MM.1S (cell line): Measurements from ENCODE around the gene PDGFA.

Source experiments
- DNase-seq: peaks from one replicate; pipeline ENCODE4 v3.0.0-alpha.2; 2015
- H2AFZ ChIP-seq: fragments of 300-600 bp; sonication (generic); 2 replicates; pipeline ENCODE4 v1.6.0; 2016; ENCODE audit warnings: antibody characterized with exemption, low read length
- H3F3A ChIP-seq: fragments of 300-600 bp; sonication (generic); 2 replicates; pipeline ENCODE4 v1.6.1; 2016; ENCODE audit warnings: mild to moderate bottlenecking, antibody characterized with exemption, low read length, moderate library complexity, mixed read lengths; ENCODE audit not compliant: insufficient read depth
- H3K27ac ChIP-seq: fragments of 300-600 bp; sonication (generic); 2 replicates; pipeline ENCODE4 v1.5.1; 2016; ENCODE audit warnings: mild to moderate bottlenecking, low read length
- H3K27me3 ChIP-seq: fragments of 300-600 bp; sonication (generic); replicated peaks from 2 replicates; pipeline ENCODE4 v1.6.0; 2016; ENCODE audit warnings: low read length; ENCODE audit not compliant: insufficient read depth
- H3K36me3 ChIP-seq: fragments of 300-600 bp; sonication (generic); replicated peaks from 2 replicates; pipeline ENCODE4 v1.6.1; 2016; ENCODE audit warnings: mild to moderate bottlenecking, low read length, mixed read lengths; ENCODE audit not compliant: insufficient read depth
- H3K4me1 ChIP-seq: fragments of 300-600 bp; sonication (generic); 2 replicates; pipeline ENCODE4 v1.6.1; 2016; ENCODE audit warnings: low read length, mixed read lengths
- H3K4me2 ChIP-seq: fragments of 300-600 bp; sonication (generic); 2 replicates; pipeline ENCODE4 v1.6.0; 2016; ENCODE audit warnings: low read depth, low read length
- H3K4me3 ChIP-seq: fragments of 300-600 bp; sonication (generic); 2 replicates; pipeline ENCODE4 v1.5.1; 2016; ENCODE audit warnings: low read length, mixed read lengths
- H3K79me2 ChIP-seq: fragments of 300-600 bp; sonication (generic); 2 replicates; pipeline ENCODE4 v1.6.1; 2016; ENCODE audit warnings: mixed run types, low read length, mixed read lengths
- H3K9ac ChIP-seq: fragments of 300-600 bp; sonication (generic); 2 replicates; pipeline ENCODE4 v1.6.1; 2016; ENCODE audit warnings: low read length, mixed read lengths
- H3K9me2 ChIP-seq: fragments of 300-600 bp; sonication (generic); replicated peaks from 2 replicates; pipeline ENCODE4 v1.6.1; 2016; ENCODE audit warnings: mild to moderate bottlenecking, low read length, mixed read lengths; ENCODE audit not compliant: insufficient read depth
- H3K9me3 ChIP-seq: fragments of 300-600 bp; sonication (generic); replicated peaks from 2 replicates; pipeline ENCODE4 v1.6.1; 2016; ENCODE audit warnings: mild to moderate bottlenecking, low read length, mixed read lengths; ENCODE audit not compliant: insufficient read depth
- H4K20me1 ChIP-seq: fragments of 300-600 bp; sonication (generic); 2 replicates; pipeline ENCODE4 v1.6.1; 2016; ENCODE audit warnings: mild to moderate bottlenecking, low read length, moderate library complexity, mixed read lengths; ENCODE audit not compliant: insufficient read depth
- CTCF ChIP-seq: fragments of 300-600 bp; sonication (generic); IDR thresholded peaks from 2 replicates; pipeline ENCODE4 v1.5.1; 2016; ENCODE audit warnings: antibody characterized with exemption, low read length, mixed read lengths
- EZH2 ChIP-seq: fragments of 300-600 bp; sonication (generic); optimal IDR thresholded peaks from 2 replicates; pipeline ENCODE3; 2017; ENCODE audit warnings: low read depth, mild to moderate bottlenecking, antibody characterized with exemption, low read length, mixed read lengths
- EZH2phosphoT487 ChIP-seq: fragments of 300-600 bp; sonication (generic); IDR thresholded peaks from 2 replicates; pipeline ENCODE4 v1.6.1; 2018; ENCODE audit warnings: antibody characterized with exemption, low read length

The PDGFA gene

GRCh38 chr7:562789-563628, 43.4 kb upstream of the PDGFA start:
- Histone ChIP-seq H3K9ac (no peak overlapping the region), H3F3A (no peaks in the 10 kb centered on the region), H3K27ac (no peak overlapping the region), H4K20me1 (no peaks in the 10 kb centered on the region), H3K9me3 (no peaks in the 10 kb centered on the region), H2AFZ (no peak overlapping the region), H3K9me2 (no peaks in the 10 kb centered on the region), H3K4me1 (no peaks in the 10 kb centered on the region), H3K27me3 (no peaks in the 10 kb centered on the region), H3K4me3 (no peak overlapping the region), H3K79me2 (no peaks in the 10 kb centered on the region), H3K4me2 (no peak overlapping the region), H3K36me3 (no peaks in the 10 kb centered on the region)
- no peak for DNase-seq
- TF ChIP-seq EZH2phosphoT487: no peak
- TF ChIP-seq CTCF: no peak
- no peak for TF ChIP-seq EZH2

DNA sequence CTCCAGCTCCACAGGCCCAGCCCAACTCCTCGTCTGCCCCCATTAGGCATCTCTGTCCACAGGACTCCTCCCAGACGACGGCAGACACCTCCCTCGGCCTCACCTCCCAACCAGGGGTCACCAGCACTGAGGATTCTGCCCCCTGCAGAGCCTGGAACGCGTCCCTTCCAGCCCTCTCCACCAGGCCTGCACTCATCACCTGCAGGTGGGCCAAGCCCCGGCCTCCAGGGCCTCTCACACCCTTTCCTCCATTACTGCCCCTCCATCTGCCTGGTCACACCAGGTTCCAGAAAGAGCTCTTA, 42.7 kb upstream of the PDGFA start:
- Histone ChIP-seq H3K79me2 (no peaks in the 10 kb centered on the region), H4K20me1 (no peaks in the 10 kb centered on the region), H3K9me3 (no peaks in the 10 kb centered on the region), H3K9me2 (no peaks in the 10 kb centered on the region), H3K4me2 (no peak overlapping the region), H3K9ac (no peak overlapping the region), H3K4me1 (no peaks in the 10 kb centered on the region), H3K4me3 (no peak overlapping the region), H3F3A (no peaks in the 10 kb centered on the region), H3K27ac (no peak overlapping the region), H3K27me3 (no peaks in the 10 kb centered on the region), H2AFZ (no peak overlapping the region), H3K36me3 (no peaks in the 10 kb centered on the region)
- no peak for DNase-seq
- TF ChIP-seq EZH2phosphoT487 (no peak), EZH2 (no peak), CTCF (no peak)

DNA sequence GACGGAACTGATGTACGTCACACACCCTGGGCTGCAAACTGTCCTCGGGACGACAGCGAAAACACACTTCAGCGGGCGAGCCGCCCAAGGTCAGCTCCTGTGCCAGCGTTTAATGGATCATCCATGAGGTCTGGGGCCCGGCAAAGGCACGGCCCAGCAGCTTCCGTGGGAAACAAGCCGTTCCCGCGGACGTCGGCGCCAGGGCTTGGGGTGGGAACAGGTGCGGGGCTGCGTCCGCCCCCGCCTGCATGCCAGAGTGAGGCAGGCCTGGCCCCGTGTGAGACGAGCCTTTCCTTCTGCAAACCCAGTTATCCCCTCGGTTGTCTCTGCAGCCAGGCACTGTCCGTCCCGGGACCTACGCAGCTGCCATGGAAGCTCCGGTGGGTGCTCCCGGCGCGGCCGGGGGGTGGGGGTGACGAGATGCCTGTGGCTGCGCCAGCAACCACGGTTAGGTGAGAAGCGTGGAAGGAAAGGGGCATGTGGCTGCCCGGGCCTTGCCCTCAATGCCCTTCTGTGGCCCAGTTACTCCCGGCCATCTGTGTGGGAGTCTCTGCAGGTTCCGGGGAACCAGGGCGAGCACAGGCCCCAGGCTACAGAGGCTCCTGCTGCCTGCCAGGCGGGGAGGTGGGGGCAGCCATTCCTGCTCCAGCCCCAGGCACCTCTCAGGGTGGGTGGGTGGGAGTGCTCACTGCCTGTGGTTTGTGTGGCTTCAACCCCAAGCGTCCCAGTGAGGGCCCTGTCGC, 42.2 kb upstream of the PDGFA start:
- Histone ChIP-seq H3K79me2 (no peaks in the 10 kb centered on the region), H2AFZ (no peak overlapping the region), H3K9me3 (no peaks in the 10 kb centered on the region), H4K20me1 (no peaks in the 10 kb centered on the region), H3K36me3 (no peaks in the 10 kb centered on the region), H3K27ac (no peak overlapping the region), H3K27me3 (no peaks in the 10 kb centered on the region), H3K4me2 (no peak overlapping the region), H3F3A (no peaks in the 10 kb centered on the region), H3K9ac (no peak overlapping the region), H3K4me3 (no peak overlapping the region), H3K9me2 (no peaks in the 10 kb centered on the region), H3K4me1 (no peaks in the 10 kb centered on the region)
- TF ChIP-seq CTCF (no peak), EZH2phosphoT487 (no peak), EZH2 (no peak)
- DNase-seq: no peak
